H1 (cell line): ENCODE data around the gene ACKR3. TPM values are rescaled to one million over a fixed set of nuclear protein-coding genes. Genes with fewer than 3 reads are reported as not detected.

Experiments used
- CTCF ChIA-PET: fragments of 300-600 bp; sonication (Branson Sonifier 250); formaldehyde crosslinking; loops from one replicate; lab custom pipeline; 2021; ENCODE audit not compliant: partially characterized antibody; lab: Charles Lee
- POLR2A ChIA-PET: fragments of 300-600 bp; sonication (Branson Sonifier 250); formaldehyde crosslinking; loops from one replicate; lab custom pipeline; 2021; ENCODE audit warnings: inconsistent platforms; ENCODE audit not compliant: partially characterized antibody; lab: Charles Lee
- DNase-seq, 2 experiments: peaks; one replicate each; pipeline versions ENCODE4 v3.0.0 to v3.0.0-alpha.2; 2010 to 2022; ENCODE audit warnings: low spot score in 2 of 2, low read depth in 1 of 2, mixed read lengths in 1 of 2
- FAIRE-seq: peaks from 2 replicates; lab custom pipeline; 2011; peaks lifted over from hg19 to GRCh38; lab: Jason Lieb, UNC
- H2AFZ ChIP-seq: 2 replicates; pipeline ENCODE4 v1.8.1; 2012; ENCODE audit warnings: low read length, inconsistent platforms
- H2AK5ac ChIP-seq: 2 replicates; pipeline ENCODE4 v1.6.1; 2013; ENCODE audit warnings: low read depth, low read length
- H2BK120ac ChIP-seq: replicated peaks from 2 replicates; pipeline ENCODE3; 2013; ENCODE audit warnings: low read depth, low read length, inconsistent platforms
- H2BK12ac ChIP-seq: 2 replicates; pipeline ENCODE4 v1.6.1; 2013; ENCODE audit warnings: low read depth, low read length
- H2BK15ac ChIP-seq: 2 replicates; pipeline ENCODE4 v1.6.1; 2013; ENCODE audit warnings: low read length
- H2BK20ac ChIP-seq: 2 replicates; pipeline ENCODE4 v1.6.1; 2013; ENCODE audit warnings: low read length
- H2BK5ac ChIP-seq: 2 replicates; pipeline ENCODE4 v1.6.1; 2013; ENCODE audit warnings: low read depth, low read length
- H3K14ac ChIP-seq: 2 replicates; pipeline ENCODE4 v1.6.1; 2013; ENCODE audit warnings: inconsistent platforms; ENCODE audit not compliant: insufficient read length
- H3K18ac ChIP-seq: 2 replicates; pipeline ENCODE4 v1.6.1; 2013; ENCODE audit warnings: low read length; ENCODE audit errors: extremely low read depth
- H3K23ac ChIP-seq: 2 replicates; pipeline ENCODE4 v1.6.1; 2013; ENCODE audit warnings: inconsistent platforms; ENCODE audit not compliant: insufficient read length
- H3K23me2 ChIP-seq: 2 replicates; pipeline ENCODE4 v1.6.1; 2013; ENCODE audit warnings: low read depth, low read length
- H3K27ac ChIP-seq: 2 replicates; pipeline ENCODE4 v1.6.1; 2011; ENCODE audit warnings: low read depth, low read length, inconsistent platforms
- H3K27me3 ChIP-seq, 4 experiments: replicated peaks in 1 of 4; 1 replicate in 1 of 4; 2 replicates in 3 of 4; pipeline versions ENCODE4 v1.6.1 to v1.8.1; 2011 to 2013; ENCODE audit warnings: low read length in 3 of 4, mild to moderate bottlenecking in 3 of 4, inconsistent platforms in 2 of 4, mixed read lengths in 2 of 4, moderate library complexity in 1 of 4; ENCODE audit not compliant: control insufficient read depth in 3 of 4, insufficient read depth in 3 of 4; ENCODE audit errors: extremely low read depth in 1 of 4
- H3K36me3 ChIP-seq, 4 experiments: 2 replicates each; pipeline versions ENCODE4 v1.6.1 to v1.8.1; 2011 to 2013; ENCODE audit warnings: mild to moderate bottlenecking in 4 of 4, low read length in 3 of 4, moderate library complexity in 2 of 4, control low read depth in 1 of 4, inconsistent platforms in 1 of 4; ENCODE audit not compliant: insufficient read depth in 4 of 4, control insufficient read depth in 2 of 4
- H3K4ac ChIP-seq: replicated peaks from 2 replicates; pipeline ENCODE3; 2013; ENCODE audit warnings: low read length, low read depth, mixed read lengths, inconsistent platforms; ENCODE audit not compliant: insufficient read length
- H3K4me1 ChIP-seq, 4 experiments: replicated peaks in 1 of 4; 1 replicate in 1 of 4; 2 replicates in 3 of 4; pipeline versions ENCODE4 v1.6.1 to v1.8.1; 2011 to 2013; ENCODE audit warnings: low read length in 3 of 4, inconsistent platforms in 2 of 4, mixed read lengths in 1 of 4; ENCODE audit not compliant: insufficient read depth in 4 of 4, control insufficient read depth in 3 of 4
- H3K4me2 ChIP-seq, 2 experiments: 2 replicates each; pipeline versions ENCODE4 v1.6.1 to v1.8.1; 2011 to 2013; ENCODE audit warnings: low read depth in 2 of 2, low read length in 2 of 2, control low read depth in 1 of 2, inconsistent platforms in 1 of 2, mild to moderate bottlenecking in 1 of 2; ENCODE audit not compliant: insufficient read depth in 1 of 2
- H3K4me3 ChIP-seq, 4 experiments: fragments of 200-600, 300-600 bp in 1 of 4; sonication (generic), shearing (Covaris generic), sonication (Bioruptor Twin) in 1 of 4; 2 replicates each; pipeline versions ENCODE4 v1.5.1 to v1.8.1; 2011 to 2016; ENCODE audit warnings: low read length in 4 of 4, low read depth in 3 of 4, control low read depth in 2 of 4, inconsistent platforms in 2 of 4, mild to moderate bottlenecking in 2 of 4, mixed read lengths in 1 of 4, moderate library complexity in 1 of 4; ENCODE audit not compliant: insufficient read depth in 2 of 4; ENCODE audit errors: extremely low read depth in 1 of 4
- H3K56ac ChIP-seq: replicated peaks from 2 replicates; pipeline ENCODE3; 2013; ENCODE audit warnings: low read depth, mild to moderate bottlenecking, mixed read lengths, low read length, inconsistent platforms; ENCODE audit not compliant: insufficient read length
- H3K79me1 ChIP-seq: 2 replicates; pipeline ENCODE4 v1.6.1; 2013; ENCODE audit warnings: low read depth, low read length, control low read depth
- H3K79me2 ChIP-seq, 2 experiments: 2 replicates each; pipeline versions ENCODE4 v1.6.1 to v1.8.1; 2012 to 2013; ENCODE audit warnings: low read length in 2 of 2, mild to moderate bottlenecking in 2 of 2, inconsistent platforms in 1 of 2; ENCODE audit not compliant: insufficient read depth in 2 of 2, control insufficient read depth in 1 of 2
- H3K9ac ChIP-seq, 4 experiments: replicated peaks in 1 of 4; 1 replicate in 1 of 4; 2 replicates in 3 of 4; pipeline versions ENCODE4 v1.6.1 to v1.8.1; 2011 to 2013; ENCODE audit warnings: low read depth in 3 of 4, low read length in 3 of 4, control low read depth in 2 of 4, mild to moderate bottlenecking in 2 of 4, moderate library complexity in 2 of 4, inconsistent platforms in 1 of 4; ENCODE audit errors: extremely low read depth in 1 of 4
- H3K9me3 ChIP-seq, 2 experiments: 2 replicates each; pipeline versions ENCODE4 v1.6.1 to v1.8.1; 2012 to 2013; ENCODE audit warnings: mild to moderate bottlenecking in 2 of 2, moderate library complexity in 2 of 2, control low read depth in 1 of 2, inconsistent platforms in 1 of 2, low read depth in 1 of 2, low read length in 1 of 2, mixed read lengths in 1 of 2; ENCODE audit not compliant: insufficient read depth in 2 of 2
- H4K20me1 ChIP-seq, 2 experiments: replicated peaks in 1 of 2; 2 replicates each; pipeline versions ENCODE3 to v1.8.1; 2011 to 2013; ENCODE audit warnings: inconsistent platforms in 2 of 2, low read length in 2 of 2, mild to moderate bottlenecking in 1 of 2; ENCODE audit not compliant: insufficient read depth in 2 of 2, control insufficient read depth in 1 of 2
- H4K5ac ChIP-seq: 2 replicates; pipeline ENCODE4 v1.6.1; 2013; ENCODE audit warnings: low read length, low read depth, mixed read lengths, inconsistent platforms; ENCODE audit not compliant: insufficient read length
- H4K8ac ChIP-seq: 2 replicates; pipeline ENCODE4 v1.8.0; 2013; ENCODE audit warnings: mild to moderate bottlenecking, moderate library complexity, low read length, inconsistent platforms; ENCODE audit not compliant: insufficient read depth; ENCODE audit errors: extremely low read depth
- H4K91ac ChIP-seq: replicated peaks from 2 replicates; pipeline ENCODE3; 2013; ENCODE audit warnings: low read length, mixed read lengths, inconsistent platforms; ENCODE audit not compliant: insufficient read length
- BCL11A ChIP-seq, 2 experiments: IDR thresholded peaks; one replicate each; pipeline ENCODE4 v1.6.1; 2011; ENCODE audit warnings: low read depth in 2 of 2, low read length in 2 of 2, mild to moderate bottlenecking in 2 of 2
- HDAC6 ChIP-seq: IDR thresholded peaks from one replicate; pipeline ENCODE4 v1.7.1; 2012; ENCODE audit warnings: low read depth, mild to moderate bottlenecking, inconsistent platforms, low read length, moderate library complexity
- KDM5A ChIP-seq: fragments of 200-600 bp; IDR thresholded peaks from 2 replicates; pipeline ENCODE4 v1.7.1; 2012; ENCODE audit warnings: mild to moderate bottlenecking, low read length, inconsistent platforms, mixed read lengths
- MAFK ChIP-seq: IDR thresholded peaks from 2 replicates; pipeline ENCODE4 v1.6.1; 2012; ENCODE audit warnings: low read depth, mild to moderate bottlenecking, improper control_type of control experiment, low read length
- RBBP5 ChIP-seq: IDR thresholded peaks from 2 replicates; pipeline ENCODE4 v1.7.1; 2012; ENCODE audit warnings: low read depth, mild to moderate bottlenecking, inconsistent platforms, low read length, moderate library complexity, borderline replicate concordance
- SIX5 ChIP-seq: IDR thresholded peaks from 2 replicates; pipeline ENCODE4 v1.6.1; 2011; ENCODE audit warnings: mild to moderate bottlenecking, low read depth, low read length
- SP2 ChIP-seq: IDR thresholded peaks from 2 replicates; pipeline ENCODE4 v1.6.1; 2012; ENCODE audit warnings: mild to moderate bottlenecking, low read length, inconsistent platforms
- USF2 ChIP-seq: IDR thresholded peaks from 2 replicates; pipeline ENCODE4 v1.6.1; 2011; ENCODE audit warnings: low read length, improper control_type of control experiment
- WGBS, 2 experiments: shearing (Covaris generic) in 1 of 2; methylation state at CpG; one replicate each; pipeline versions ENCODE4 v1.1.6 to v1.1.7; 2013 to 2015; ENCODE audit warnings: low lambda C conversion rate in 2 of 2, mixed read lengths in 2 of 2, inconsistent platforms in 1 of 2, low coverage in 1 of 2, missing lambda C conversion rate in 1 of 2; ENCODE audit not compliant: insufficient replicate concordance in 2 of 2, insufficient coverage in 1 of 2, insufficient read length in 1 of 2; ENCODE audit errors: extremely low coverage in 1 of 2, missing lambda C conversion rate in 1 of 2; 5-methylcytosine and 5-hydroxymethylcytosine counted together
- polyA plus RNA-seq, 7 experiments: library from polyadenylated mRNA; depleted of rRNA in 3 of 7; stranded (reverse) in 5 of 7; unstranded in 2 of 7; fragments of >200 nt in 5 of 7; fragments of 200-250 nt in 2 of 7; gene quantifications; 1 replicate in 5 of 7; 2 replicates in 1 of 7; 4 replicates in 1 of 7; pipeline versions ENCODE4 v1.2.1 to v1.2.3, GENCODE V29; 2011 to 2013; ENCODE audit warnings: missing spikeins in 2 of 7, mixed read lengths in 2 of 7
- total RNA-seq: library from RNA; stranded (reverse); fragmentation: NEBNext Ultra II Directional; extraction: Animal tissue kit (Norgen Biotek cat#: 25700); gene quantifications from 2 replicates; pipeline ENCODE4 v1.2.1, GENCODE V29; 2021

The ACKR3 gene
- total and polyA plus RNA-seq, 2 of the 8 experiments (the other 6 are each of a cell fraction or from before 2014, with no cell fraction given): 1.4 to 24.4 TPM

GRCh38 chr2:236548179-236548921 lies 21.3 kb upstream of the ACKR3 start:
- Histone ChIP-seq H4K8ac (no peak overlapping the region), H3K4ac (no peak overlapping the region), H3K79me2 (no peaks in the 10 kb centered on the region), H3K18ac (no peak overlapping the region), H2BK120ac (no peak overlapping the region), H3K4me1 (peaks cover 4 to 14% (median 8%) of the 10 kb centered on the region in 4 experiments; a peak in 5 of 7 replicates), H2AFZ (no peak overlapping the region), H3K79me1 (no peaks in the 10 kb centered on the region), H3K56ac (no peak overlapping the region), H2BK12ac (no peak overlapping the region), H4K91ac (no peak overlapping the region), H3K4me2 (no peak overlapping the region), H3K14ac (no peak overlapping the region), H3K27ac (no peak overlapping the region), H4K20me1 (no peaks in the 10 kb centered on the region), H3K27me3 (no peaks in the 10 kb centered on the region), H3K36me3 (no peaks in the 10 kb centered on the region), H2AK5ac (no peak overlapping the region), H3K4me3 (no peak overlapping the region), H3K9me3 (no peaks in the 10 kb centered on the region), H3K9ac (no peak overlapping the region), H3K23ac (no peak overlapping the region), H2BK5ac (no peak overlapping the region), H4K5ac (no peak overlapping the region), H2BK15ac (no peak overlapping the region), H3K23me2 (no peaks in the 10 kb centered on the region; the same call in 1 of the 2 replicates), H2BK20ac (no peak overlapping the region)
- POLR2A ChIA-PET: interaction anchor here (1.1 kb wide), 1 partner anchor 10 kb away, joined by 3 read pairs; no protein-coding TSS in a partner anchor
- FAIRE-seq (no peak), DNase-seq (no peak)
- WGBS, 2 experiments: 88% methylated on average over 5 of the region's 5 CpGs; no CpG with 5 or more reads in 1 of the 2 experiments
- CTCF ChIA-PET: interaction anchor here (0.6 to 2.1 kb wide), 8 partner anchors 9 to 458 kb away, joined by 3 to 9 read pairs (median 3); partner anchors contain the start of gene ACKR3
- TF ChIP-seq MAFK (no peak), SIX5 (no peak), KDM5A (no peak), USF2 (no peak), SP2 (no peak), HDAC6 (no peak), RBBP5 (no peak), BCL11A (IDR thresholded peaks at IDR 0.05; ENCODE audit: low read depth in 2 of 2, low read length in 2 of 2) (no peak)
